GM12874 (cell line): ENCODE data around the gene DDN.

ENCODE experiments used
- CTCF ChIP-seq: IDR thresholded peaks from 2 replicates; pipeline ENCODE4 v1.5.1; 2011; ENCODE audit warnings: low read depth, mild to moderate bottlenecking, control low read depth, low read length, moderate library complexity; ENCODE audit not compliant: insufficient read depth

The DDN gene

GRCh38 chr12:49041036-49041880 is 42.1 kb upstream of the DDN start:
- no peak for TF ChIP-seq CTCF

GRCh38 chr12:49040364-49040855 is 41.2 kb upstream of the DDN start:
- TF ChIP-seq CTCF, result no peak

- TF ChIP-seq CTCF, result no peak
Measured at GRCh38 chr12:49039421-49040363, 40.5 kb upstream of the DDN start.

- no peak for TF ChIP-seq CTCF
Measured at GRCh38 chr12:49038291-49038955, 39.2 kb upstream of the DDN start.

- no peak for TF ChIP-seq CTCF
Measured at GRCh38 chr12:49037947-49038237, 38.7 kb upstream of the DDN start.

GRCh38 chr12:49037111-49037946 is 38.2 kb upstream of the DDN start:
- TF ChIP-seq CTCF, result no peak
